HEK293 (cell line): ENCODE measurements around the gene SYN1.

ENCODE experiments used
- ZNF707 ChIP-seq: fragments of 450-650 bp; formaldehyde crosslinking; IDR thresholded peaks from 2 replicates; pipeline ENCODE4 v1.5.1; 2016; ENCODE audit warnings: missing biosample characterization, missing genetic modification characterization
- ZNF792 ChIP-seq: fragments of 450-650 bp; formaldehyde crosslinking; IDR thresholded peaks from 2 replicates; pipeline ENCODE4 v1.5.1; 2016; ENCODE audit warnings: missing biosample characterization, missing genetic modification characterization
- TF ChIP-seq, protein P1 (sequence below): fragments of 450-650 bp; formaldehyde crosslinking; IDR thresholded peaks from 2 replicates; pipeline ENCODE4 v1.5.1; 2016; ENCODE audit warnings: missing biosample characterization, missing genetic modification characterization
- TF ChIP-seq, protein P2 (sequence below): fragments of 450-650 bp; formaldehyde crosslinking; IDR thresholded peaks from 2 replicates; pipeline ENCODE4 v1.5.1; 2016; ENCODE audit warnings: missing biosample characterization, missing genetic modification characterization
- TF ChIP-seq, protein P3 (sequence below): fragments of 450-650 bp; formaldehyde crosslinking; IDR thresholded peaks from 2 replicates; pipeline ENCODE4 v1.5.1; 2016; ENCODE audit warnings: missing biosample characterization, missing genetic modification characterization, low read depth

DNA sequence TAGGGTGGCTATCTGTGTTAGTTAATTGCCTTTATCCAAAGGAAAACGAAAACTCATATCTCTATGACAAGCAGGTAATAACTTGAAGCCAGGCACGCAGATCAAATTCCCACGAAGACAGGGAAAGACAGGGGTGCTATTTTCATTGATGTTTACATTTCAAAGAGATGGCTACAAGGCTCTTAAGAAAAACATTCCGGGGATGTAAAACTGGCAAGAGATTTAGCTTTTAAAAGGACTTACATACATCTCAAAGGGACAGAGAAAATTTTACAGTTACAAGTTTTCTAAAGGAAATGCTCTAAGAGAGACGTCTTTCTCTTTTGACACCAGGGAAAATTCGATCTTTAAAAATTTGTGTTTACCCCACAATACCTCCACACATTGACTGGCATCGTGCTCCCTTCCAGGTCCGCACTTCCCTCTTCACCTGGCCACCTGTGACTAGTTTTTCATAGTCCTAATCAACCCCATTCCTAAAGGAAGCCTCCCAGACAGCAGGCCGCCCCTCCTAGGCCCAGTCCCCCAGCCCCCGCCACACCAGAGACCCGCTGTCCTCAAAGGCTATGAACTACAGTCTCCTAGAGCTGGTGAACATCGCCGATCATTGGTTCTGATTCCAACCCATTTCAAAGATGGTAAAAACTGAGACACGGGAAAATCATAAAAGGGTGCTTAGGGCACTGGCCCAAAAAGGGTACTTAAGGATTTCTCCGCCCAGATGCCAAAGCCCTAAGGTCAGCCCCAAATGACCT lies 59.3 kb downstream of the SYN1 start:
- TF ChIP-seq, protein P1, sequence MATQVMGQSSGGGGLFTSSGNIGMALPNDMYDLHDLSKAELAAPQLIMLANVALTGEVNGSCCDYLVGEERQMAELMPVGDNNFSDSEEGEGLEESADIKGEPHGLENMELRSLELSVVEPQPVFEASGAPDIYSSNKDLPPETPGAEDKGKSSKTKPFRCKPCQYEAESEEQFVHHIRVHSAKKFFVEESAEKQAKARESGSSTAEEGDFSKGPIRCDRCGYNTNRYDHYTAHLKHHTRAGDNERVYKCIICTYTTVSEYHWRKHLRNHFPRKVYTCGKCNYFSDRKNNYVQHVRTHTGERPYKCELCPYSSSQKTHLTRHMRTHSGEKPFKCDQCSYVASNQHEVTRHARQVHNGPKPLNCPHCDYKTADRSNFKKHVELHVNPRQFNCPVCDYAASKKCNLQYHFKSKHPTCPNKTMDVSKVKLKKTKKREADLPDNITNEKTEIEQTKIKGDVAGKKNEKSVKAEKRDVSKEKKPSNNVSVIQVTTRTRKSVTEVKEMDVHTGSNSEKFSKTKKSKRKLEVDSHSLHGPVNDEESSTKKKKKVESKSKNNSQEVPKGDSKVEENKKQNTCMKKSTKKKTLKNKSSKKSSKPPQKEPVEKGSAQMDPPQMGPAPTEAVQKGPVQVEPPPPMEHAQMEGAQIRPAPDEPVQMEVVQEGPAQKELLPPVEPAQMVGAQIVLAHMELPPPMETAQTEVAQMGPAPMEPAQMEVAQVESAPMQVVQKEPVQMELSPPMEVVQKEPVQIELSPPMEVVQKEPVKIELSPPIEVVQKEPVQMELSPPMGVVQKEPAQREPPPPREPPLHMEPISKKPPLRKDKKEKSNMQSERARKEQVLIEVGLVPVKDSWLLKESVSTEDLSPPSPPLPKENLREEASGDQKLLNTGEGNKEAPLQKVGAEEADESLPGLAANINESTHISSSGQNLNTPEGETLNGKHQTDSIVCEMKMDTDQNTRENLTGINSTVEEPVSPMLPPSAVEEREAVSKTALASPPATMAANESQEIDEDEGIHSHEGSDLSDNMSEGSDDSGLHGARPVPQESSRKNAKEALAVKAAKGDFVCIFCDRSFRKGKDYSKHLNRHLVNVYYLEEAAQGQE (tag by site-specific recombination), result no peak
- TF ChIP-seq, protein P2, sequence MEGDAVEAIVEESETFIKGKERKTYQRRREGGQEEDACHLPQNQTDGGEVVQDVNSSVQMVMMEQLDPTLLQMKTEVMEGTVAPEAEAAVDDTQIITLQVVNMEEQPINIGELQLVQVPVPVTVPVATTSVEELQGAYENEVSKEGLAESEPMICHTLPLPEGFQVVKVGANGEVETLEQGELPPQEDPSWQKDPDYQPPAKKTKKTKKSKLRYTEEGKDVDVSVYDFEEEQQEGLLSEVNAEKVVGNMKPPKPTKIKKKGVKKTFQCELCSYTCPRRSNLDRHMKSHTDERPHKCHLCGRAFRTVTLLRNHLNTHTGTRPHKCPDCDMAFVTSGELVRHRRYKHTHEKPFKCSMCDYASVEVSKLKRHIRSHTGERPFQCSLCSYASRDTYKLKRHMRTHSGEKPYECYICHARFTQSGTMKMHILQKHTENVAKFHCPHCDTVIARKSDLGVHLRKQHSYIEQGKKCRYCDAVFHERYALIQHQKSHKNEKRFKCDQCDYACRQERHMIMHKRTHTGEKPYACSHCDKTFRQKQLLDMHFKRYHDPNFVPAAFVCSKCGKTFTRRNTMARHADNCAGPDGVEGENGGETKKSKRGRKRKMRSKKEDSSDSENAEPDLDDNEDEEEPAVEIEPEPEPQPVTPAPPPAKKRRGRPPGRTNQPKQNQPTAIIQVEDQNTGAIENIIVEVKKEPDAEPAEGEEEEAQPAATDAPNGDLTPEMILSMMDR (tag by site-specific recombination), result no peak
- TF ChIP-seq, protein P3, sequence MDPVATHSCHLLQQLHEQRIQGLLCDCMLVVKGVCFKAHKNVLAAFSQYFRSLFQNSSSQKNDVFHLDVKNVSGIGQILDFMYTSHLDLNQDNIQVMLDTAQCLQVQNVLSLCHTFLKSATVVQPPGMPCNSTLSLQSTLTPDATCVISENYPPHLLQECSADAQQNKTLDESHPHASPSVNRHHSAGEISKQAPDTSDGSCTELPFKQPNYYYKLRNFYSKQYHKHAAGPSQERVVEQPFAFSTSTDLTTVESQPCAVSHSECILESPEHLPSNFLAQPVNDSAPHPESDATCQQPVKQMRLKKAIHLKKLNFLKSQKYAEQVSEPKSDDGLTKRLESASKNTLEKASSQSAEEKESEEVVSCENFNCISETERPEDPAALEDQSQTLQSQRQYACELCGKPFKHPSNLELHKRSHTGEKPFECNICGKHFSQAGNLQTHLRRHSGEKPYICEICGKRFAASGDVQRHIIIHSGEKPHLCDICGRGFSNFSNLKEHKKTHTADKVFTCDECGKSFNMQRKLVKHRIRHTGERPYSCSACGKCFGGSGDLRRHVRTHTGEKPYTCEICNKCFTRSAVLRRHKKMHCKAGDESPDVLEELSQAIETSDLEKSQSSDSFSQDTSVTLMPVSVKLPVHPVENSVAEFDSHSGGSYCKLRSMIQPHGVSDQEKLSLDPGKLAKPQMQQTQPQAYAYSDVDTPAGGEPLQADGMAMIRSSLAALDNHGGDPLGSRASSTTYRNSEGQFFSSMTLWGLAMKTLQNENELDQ, result no peak
- TF ChIP-seq ZNF792 (tag by site-specific recombination) (no peak), ZNF707 (tag by site-specific recombination) (no peak)
